Endothelial cell of umbilical vein (primary cell): Measurements from ENCODE around the gene SLC25A5.

ENCODE experiments used
- EZH2 ChIP-seq: IDR thresholded peaks from 2 replicates; pipeline ENCODE4 v1.6.1; 2012; ENCODE audit warnings: borderline replicate concordance, low read depth, mild to moderate bottlenecking, moderate library complexity, low read length, inconsistent platforms; ENCODE audit not compliant: severe bottlenecking
- MYC ChIP-seq: IDR thresholded peaks from one replicate; pipeline ENCODE4 v1.6.1; 2011; ENCODE audit warnings: mild to moderate bottlenecking, low read depth, low read length
- POLR2AphosphoS5 ChIP-seq: IDR thresholded peaks from 2 replicates; pipeline ENCODE4 v1.6.1; 2012; ENCODE audit warnings: low read depth, mild to moderate bottlenecking, control low read depth, low read length, moderate library complexity; ENCODE audit not compliant: insufficient read depth
- TF ChIP-seq, protein P1 (sequence below), 2 donors: IDR thresholded peaks; 1 replicate in 1 of 2; 2 replicates in 1 of 2; pipeline ENCODE4 v1.5.1; 2011; ENCODE audit warnings: low read length in 2 of 2, mild to moderate bottlenecking in 2 of 2, moderate library complexity in 2 of 2, control low read depth in 1 of 2, inconsistent platforms in 1 of 2, low read depth in 1 of 2; ENCODE audit not compliant: insufficient read depth in 1 of 2; ENCODE audit errors: extremely low read depth in 1 of 2

- TF ChIP-seq, protein P1, sequence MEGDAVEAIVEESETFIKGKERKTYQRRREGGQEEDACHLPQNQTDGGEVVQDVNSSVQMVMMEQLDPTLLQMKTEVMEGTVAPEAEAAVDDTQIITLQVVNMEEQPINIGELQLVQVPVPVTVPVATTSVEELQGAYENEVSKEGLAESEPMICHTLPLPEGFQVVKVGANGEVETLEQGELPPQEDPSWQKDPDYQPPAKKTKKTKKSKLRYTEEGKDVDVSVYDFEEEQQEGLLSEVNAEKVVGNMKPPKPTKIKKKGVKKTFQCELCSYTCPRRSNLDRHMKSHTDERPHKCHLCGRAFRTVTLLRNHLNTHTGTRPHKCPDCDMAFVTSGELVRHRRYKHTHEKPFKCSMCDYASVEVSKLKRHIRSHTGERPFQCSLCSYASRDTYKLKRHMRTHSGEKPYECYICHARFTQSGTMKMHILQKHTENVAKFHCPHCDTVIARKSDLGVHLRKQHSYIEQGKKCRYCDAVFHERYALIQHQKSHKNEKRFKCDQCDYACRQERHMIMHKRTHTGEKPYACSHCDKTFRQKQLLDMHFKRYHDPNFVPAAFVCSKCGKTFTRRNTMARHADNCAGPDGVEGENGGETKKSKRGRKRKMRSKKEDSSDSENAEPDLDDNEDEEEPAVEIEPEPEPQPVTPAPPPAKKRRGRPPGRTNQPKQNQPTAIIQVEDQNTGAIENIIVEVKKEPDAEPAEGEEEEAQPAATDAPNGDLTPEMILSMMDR (IDR thresholded peaks at IDR 0.05; ENCODE audit: extremely low read depth in 1 of 2, insufficient read depth in 1 of 2, low read depth in 1 of 2, low read length in 2 of 2), result no peak
- TF ChIP-seq EZH2 (no peak), MYC (no peak), POLR2AphosphoS5 (no peak)
Measured at GRCh38 chrX:119442286-119442685, 26.0 kb upstream of the SLC25A5 start.
